ENCODE measurements around the gene FAM120C. TPM values are rescaled to one million over a fixed set of nuclear protein-coding genes. Genes with fewer than 3 reads are reported as not detected.
A peak's percentile ranks its signal among the peaks of the same experiment; 100 is the strongest.

FAM120C gene
- total RNA-seq, 1 donor from 2014 or later: 22.2 TPM

DNA sequence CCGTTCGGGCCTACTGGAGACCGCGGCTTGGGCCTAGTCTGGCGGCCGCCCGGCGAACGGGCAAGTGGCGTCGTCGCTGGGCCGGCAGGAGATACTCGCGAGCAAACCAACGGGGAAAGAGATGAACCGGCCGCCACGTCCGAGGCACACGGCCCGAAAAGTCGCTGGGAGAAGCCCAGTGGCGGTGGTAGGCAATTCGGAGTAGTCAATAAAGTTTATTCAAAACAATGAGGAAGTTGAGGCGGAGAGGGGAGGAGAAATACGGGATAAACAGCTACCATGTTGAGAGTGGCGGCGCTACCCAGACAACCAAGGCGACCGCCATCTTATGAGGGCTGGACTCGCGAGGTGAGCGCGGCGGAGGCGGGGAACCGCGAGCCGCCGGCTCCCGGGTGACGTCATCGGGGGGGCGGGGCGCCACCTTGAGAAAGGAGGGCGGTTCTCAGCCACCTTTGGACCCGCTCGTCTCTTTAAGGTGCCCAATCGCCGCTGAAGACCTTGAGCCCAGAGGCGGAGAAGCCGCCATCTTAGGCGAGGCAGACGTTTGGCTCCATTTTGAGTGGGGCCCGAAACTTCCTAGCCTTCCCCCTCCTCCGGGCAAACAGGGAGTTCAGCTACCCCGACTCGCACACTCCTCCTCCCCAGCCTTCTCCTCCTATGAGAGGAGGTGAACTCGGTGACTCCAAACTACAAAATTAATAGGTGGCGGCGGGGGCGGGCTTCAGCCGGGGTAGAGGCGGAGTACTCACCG, 138.8 kb downstream of the FAM120C start, which contains the start of gene PHF8:
Gene PHF8, minus strand, starts transcription at position 348 of the 751 bp plus-strand sequence. CDS start 1,745 bp downstream, outside the sequence.
- DNase-seq (ENCODE audit: low read depth): peak; percentile 90

DNA sequence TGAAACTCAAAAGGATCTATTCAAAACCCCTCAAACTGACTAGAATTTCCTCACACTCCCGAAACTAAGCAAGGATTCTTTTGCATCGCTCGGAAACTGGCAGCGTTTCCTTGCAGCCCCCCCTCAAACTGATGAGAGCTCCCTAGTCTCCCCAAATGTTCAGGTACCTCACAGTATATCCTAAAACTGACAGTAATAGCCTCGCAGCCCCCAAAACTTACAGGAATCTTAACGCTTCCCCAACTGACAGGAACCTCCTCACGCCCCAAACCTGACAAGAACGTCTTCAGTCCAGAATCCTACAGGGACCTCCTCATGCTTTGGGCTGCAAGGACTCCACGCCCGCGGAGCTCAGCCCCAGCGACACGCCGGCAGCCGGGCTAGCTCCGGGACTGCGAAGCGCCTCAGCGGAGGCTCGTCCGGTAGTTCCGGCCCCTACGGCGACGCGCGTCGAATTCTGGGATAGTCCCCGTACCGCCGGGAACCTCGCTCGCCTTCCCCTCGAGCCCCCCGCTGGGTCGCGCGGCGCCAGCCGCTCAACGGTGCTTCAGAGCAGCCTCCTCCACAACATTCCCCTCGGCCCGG, 139.4 kb downstream of the FAM120C start:
- no peak for DNase-seq (ENCODE audit: low read depth)

DNA sequence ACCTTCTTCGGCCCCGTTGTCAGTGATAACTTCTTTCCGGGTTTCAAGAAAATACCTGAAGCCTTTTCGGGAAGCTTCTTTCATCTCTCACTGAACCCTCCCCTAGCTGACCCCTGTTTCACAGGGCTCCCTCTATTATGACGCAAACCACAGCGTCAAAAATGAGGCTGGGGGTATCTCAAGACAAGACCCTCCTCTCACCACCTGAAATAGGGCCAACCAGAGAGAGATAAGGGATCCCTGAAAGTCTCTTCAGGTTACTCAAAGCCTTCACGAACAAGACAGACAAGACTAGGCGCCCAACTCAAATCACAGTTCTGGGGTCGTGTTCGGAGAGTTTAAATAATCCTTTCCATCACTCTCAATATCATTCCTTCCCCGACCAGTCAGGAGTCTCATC, 140.0 kb downstream of the FAM120C start:
- no peak for DNase-seq (ENCODE audit: low read depth)

DNA sequence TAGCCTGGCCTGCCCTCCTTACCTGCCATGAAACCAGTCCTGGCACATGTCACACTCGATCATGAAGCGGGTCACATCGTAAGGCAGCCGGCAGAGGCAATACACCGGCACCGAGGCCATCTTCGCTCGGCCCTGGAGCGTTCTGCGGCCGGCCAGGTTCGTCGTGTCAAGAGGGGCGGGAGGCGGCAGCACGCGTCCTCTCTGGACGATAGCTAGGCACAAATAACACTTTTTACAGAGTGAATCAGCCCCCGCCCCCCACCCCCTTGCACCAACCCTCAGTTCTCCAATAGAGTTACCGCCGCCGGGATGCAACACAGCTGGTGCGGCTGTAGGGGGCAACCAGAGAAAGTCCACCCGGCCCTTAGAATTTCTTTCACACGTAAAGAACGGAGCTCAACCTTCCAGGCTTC, 140.4 kb downstream of the FAM120C start:
- peak; percentile 51 for DNase-seq (ENCODE audit: low read depth)

DNA sequence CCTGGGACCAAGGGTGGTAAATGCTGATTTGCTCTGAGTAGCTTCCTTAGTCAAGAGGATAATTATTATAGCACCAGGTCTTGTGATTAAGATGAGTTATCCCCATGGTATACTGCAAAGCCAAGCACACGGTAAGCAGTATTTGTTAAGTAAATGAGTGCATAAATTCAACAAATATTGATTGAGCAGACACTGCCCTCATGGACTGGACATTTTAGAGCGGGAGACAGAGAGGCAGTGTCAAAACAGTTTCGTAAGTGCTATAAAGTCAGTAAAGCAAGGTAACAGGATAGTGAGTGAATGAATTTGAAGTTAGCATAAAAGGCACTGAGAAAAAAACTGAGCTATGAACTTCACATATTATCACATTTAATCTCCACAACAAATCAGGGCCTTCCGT, 152.7 kb downstream of the FAM120C start:
- no peak for DNase-seq (ENCODE audit: low read depth)

DNA sequence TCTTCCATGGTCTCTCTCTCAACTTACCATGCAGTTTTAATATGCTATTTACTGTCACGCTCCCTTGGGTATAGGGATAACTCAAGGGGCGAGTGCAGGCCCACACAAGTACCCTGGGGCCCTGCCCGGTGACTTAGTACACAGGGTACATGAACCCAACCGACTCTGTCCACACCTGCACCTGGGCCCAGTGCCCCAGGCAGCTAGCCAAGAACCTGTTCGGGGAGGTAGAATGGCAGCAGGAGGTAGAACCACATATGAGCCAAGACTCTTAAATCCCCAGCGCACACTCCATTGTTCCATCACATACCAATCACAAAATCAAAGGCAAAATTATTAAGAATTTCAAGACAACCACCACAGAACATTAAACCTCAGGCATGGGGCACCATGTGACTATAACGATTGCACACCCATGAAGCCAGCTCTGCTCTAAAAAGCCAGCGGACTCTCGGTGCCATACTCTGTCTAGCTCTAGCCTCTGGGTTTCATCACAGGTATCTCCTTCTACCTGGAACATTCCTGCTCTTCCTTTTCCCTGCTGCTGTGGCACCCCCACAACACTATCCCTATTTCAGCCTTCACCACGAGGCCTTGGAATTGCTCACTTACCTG, 153.4 kb downstream of the FAM120C start:
- no peak for DNase-seq (ENCODE audit: low read depth)

DNA sequence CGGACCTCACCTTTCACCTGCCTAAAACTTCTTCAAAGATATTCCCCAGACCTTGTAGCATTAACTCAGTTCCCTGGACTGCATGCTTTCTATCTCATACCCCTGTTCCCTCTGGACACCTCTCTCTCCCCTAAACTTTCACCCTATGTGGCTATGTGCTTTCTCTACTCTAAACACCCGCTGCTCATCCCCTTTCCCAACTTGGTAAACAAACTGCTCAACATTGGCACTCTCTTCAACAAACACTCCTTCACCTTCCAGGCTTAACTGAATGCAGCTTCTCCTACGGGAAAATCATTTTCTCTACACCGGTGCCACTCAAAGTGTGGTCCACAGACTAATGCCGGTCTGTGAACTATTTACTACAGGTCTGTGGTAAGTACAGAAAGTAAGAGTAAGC, 158.7 kb downstream of the FAM120C start:
- no peak for DNase-seq (ENCODE audit: low read depth)

Other genes with a start within 250 kb of the FAM120C start
- 10.0 and 10.3 TPM in 2 replicates for gene PHF8, start 138.8 kb downstream of the FAM120C start, total RNA-seq
- 0.05 TPM in 2 replicates for gene WNK3, start 174.8 kb upstream of the FAM120C start, total RNA-seq